NCI-H2029 treated with DMSO at 0.1 percent for 48 hours (cell line): ENCODE data around the gene TRIP12.

Source experiments
- DNase-seq: peaks from one replicate; lab custom pipeline; 2025; lab: John Stamatoyannopoulos, UW

Gene TRIP12

DNA sequence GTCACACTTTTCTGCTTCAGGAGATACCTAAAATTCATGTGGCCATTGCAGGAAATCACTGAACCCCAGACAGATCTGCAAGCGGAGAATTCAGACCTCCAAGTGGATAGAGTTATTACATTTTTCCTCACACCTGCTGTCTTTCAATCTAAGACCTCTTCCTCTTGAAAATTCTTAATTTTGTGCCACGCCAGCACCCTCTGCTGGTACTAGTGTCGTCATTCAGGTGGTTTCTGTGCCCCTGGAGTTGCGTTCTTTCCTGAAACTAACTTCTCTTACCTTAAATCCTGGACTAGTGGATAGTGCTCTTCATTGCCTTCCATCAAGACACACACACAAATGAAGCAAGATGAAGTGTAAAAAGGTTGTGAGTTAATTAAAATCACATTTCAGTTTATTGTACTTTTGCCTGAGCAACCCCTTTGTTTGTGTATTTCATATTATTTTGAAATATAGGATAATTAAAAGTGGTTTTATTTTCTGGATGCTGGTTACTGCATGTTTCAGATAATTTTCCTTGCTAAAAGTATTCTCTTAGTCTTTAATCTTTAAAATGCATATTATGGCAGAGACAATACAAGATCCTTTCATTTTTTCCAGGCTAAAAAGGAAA lies 205.8 kb downstream of the TRIP12 start:
- DNase-seq, result peak; percentile 64

DNA sequence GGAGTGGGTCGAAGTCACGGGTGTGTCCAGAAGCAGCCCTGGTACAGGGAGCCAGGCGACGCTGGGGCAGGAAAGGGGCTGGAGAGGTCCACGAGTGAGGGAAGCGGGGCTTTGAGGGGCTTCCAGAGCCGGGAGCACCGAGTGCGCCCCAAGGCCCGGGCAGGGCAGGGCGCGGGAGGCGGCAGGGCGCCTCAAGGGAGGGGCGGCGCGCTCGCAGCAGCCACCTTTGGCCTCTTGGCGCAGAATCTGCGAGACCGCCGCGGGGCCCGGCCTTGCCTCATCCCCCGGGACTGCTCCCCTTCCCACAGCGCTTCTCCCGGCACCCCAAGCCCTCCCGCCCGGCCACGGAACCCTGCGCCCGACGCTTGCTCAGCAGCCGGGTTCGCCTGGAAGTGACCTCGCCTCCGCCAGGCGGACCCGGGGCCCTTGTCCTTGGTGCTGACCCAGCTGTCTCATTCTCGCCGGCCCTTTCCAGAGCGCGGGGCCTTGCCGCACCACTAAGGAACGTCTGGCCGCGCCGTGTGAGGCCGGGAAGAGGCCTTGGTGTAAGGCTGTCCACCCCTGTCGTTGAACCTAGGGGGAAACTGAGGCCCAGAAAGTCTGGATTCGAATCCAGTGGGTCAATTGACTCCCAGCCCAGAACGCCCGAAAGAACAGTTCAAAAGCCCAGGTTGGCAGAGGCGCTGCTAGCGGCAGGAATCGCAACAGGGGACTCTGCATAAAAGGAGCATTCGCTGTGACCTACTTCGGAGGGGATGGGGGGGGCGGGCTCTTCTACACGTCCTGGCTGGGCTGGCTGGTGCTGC lies 206.9 kb downstream of the TRIP12 start:
- no peak for DNase-seq

DNA sequence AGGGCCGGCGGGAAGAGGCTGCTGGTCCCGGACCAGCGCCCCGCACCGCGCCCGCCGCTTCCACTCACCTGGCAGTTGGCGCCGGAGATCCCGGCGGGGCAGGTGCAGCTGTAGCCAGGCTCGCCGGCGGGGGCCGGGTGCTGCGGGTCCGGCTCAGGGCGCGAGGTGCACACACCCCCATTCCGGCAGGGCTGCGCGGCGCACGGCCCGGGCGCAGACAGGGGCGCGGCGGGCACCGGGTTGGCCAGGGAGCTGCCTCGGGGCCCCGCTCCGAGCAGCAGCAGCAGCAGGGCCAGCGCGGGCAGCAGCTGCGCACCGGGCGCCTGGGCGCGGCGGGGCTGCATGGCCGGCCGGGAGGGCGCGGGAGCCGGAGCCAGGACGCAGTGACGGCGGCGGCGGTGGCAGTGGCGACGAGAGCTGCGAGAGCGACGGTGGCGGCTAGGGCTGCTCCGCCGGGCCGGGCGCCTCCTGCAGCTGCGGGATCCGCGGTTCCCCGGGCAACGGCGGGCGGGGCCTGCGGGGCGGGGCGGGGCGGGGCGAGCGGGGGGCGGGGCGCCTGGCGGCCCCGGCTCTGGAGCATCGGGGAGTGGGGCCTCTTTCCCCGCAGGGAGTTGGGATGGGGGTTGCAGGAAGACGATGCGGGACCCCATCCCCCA lies 207.6 kb downstream of the TRIP12 start, which contains the start of gene DNER:
Gene DNER (minus strand): TSS at position 476 of the 656 bp plus-strand sequence. CDS start 132 bp downstream, at position 344.
- DNase-seq, result no peak
